ENCODE measurements around the gene SIRPB2.

SIRPB2 gene

DNA sequence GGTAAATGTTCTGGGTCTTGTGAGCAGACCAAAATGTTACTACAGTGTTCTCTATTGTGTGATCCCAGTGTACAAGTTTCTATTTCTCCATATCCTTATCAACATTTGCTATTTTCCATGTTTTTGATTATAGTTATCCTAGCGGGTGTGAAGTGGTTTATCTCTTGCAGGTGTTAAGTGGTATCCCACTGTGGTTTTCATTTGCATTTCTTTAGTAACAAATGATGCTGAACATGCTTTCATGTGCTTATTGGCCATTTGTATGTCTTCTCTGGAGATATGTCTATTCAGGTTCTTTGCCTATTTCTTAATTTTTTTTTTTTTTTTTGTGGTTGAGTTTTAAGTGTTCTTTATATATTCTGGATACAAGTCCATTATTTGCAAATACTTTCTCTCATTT lies 60.1 kb downstream of the SIRPB2 start:
- H2AFZ ChIP-seq (ENCODE audit: low read depth), result no peak overlapping the region
- no peaks in the 10 kb centered on the region for H3K79me2 ChIP-seq (ENCODE audit: insufficient read depth, low read depth)
- no peaks in the 10 kb centered on the region for H3K36me3 ChIP-seq (ENCODE audit: insufficient read depth)
- no peak overlapping the region for H3K27ac ChIP-seq
- TF ChIP-seq, protein P1, sequence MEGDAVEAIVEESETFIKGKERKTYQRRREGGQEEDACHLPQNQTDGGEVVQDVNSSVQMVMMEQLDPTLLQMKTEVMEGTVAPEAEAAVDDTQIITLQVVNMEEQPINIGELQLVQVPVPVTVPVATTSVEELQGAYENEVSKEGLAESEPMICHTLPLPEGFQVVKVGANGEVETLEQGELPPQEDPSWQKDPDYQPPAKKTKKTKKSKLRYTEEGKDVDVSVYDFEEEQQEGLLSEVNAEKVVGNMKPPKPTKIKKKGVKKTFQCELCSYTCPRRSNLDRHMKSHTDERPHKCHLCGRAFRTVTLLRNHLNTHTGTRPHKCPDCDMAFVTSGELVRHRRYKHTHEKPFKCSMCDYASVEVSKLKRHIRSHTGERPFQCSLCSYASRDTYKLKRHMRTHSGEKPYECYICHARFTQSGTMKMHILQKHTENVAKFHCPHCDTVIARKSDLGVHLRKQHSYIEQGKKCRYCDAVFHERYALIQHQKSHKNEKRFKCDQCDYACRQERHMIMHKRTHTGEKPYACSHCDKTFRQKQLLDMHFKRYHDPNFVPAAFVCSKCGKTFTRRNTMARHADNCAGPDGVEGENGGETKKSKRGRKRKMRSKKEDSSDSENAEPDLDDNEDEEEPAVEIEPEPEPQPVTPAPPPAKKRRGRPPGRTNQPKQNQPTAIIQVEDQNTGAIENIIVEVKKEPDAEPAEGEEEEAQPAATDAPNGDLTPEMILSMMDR (conservative IDR thresholded peaks at IDR 0.05; ENCODE audit: low read depth, low read length), result no peak
- H3K4me1 ChIP-seq (ENCODE audit: low read depth, poor library complexity, severe bottlenecking), result peaks cover 23% of the 10 kb centered on the region
- no peaks in the 10 kb centered on the region for H3K27me3 ChIP-seq (ENCODE audit: insufficient read depth, low read depth)
- H3K9ac ChIP-seq, result no peak overlapping the region
- no peak overlapping the region for H3K4me3 ChIP-seq (IDR thresholded peaks at IDR 0.05; ENCODE audit: insufficient read depth, low read depth, low read length)
- H4K20me1 ChIP-seq (ENCODE audit: insufficient read depth), result no peaks in the 10 kb centered on the region
- no peak overlapping the region for H3K4me2 ChIP-seq

DNA sequence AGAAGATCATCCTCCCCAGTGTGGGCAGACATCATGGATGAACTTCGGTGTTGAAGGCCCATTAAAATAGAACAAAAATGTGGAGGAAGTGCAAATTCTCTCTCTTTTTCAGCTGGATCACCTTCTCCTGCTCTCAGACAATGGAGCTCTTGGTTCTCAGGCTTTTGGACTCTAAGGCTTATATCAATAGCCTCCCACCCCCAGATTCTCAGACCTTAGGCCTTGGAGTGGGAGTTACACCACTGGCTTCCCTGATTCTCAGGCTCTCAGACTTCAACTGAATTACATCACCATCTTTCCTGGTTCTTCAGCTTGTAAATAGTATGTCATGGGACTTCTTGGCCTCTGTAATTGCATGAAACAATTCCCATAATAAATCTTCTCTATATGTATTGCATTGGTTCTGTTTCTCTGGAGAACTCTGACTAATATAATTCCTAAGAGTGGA lies 61.2 kb downstream of the SIRPB2 start:
- Histone ChIP-seq H2AFZ (ENCODE audit: low read depth) (no peak overlapping the region), H3K4me1 (ENCODE audit: low read depth, poor library complexity, severe bottlenecking) (peaks cover 18% of the 10 kb centered on the region), H3K27ac (no peak overlapping the region), H3K9ac (no peak overlapping the region), H3K4me3 (IDR thresholded peaks at IDR 0.05; ENCODE audit: insufficient read depth, low read depth, low read length) (no peak overlapping the region), H4K20me1 (ENCODE audit: insufficient read depth) (no peaks in the 10 kb centered on the region), H3K27me3 (ENCODE audit: insufficient read depth, low read depth) (no peaks in the 10 kb centered on the region), H3K36me3 (ENCODE audit: insufficient read depth) (no peaks in the 10 kb centered on the region), H3K4me2 (no peak overlapping the region), H3K79me2 (ENCODE audit: insufficient read depth, low read depth) (no peaks in the 10 kb centered on the region)
- TF ChIP-seq, protein P1 (conservative IDR thresholded peaks at IDR 0.05; ENCODE audit: low read depth, low read length), result no peak

DNA sequence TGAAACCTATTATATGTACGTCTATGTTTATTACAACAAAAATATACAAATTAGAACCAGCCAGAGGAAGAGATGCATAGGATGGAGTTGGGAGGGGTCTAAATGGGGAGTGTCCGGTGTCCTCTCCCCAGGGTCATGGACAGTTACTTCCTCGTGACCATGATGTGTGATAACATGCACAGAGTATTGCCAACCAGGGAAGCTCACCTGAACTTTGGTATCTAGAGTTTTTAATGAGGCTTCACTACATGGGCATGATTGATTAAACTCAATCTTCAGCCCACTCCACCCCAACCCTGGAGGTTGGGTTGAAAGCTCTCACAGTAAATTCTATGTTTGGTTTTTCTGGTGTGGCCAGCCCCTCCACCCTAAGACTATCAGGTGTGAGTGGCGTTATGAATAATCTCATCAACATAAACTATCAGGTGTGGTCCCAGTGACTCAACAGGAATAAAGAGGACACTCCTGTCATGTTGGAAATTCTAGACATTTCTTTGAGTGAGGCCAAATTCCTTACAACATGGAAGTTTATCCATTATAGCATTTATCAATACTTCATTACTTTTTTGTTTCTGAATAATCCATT lies 62.0 kb downstream of the SIRPB2 start:
- Histone ChIP-seq H2AFZ (ENCODE audit: low read depth) (no peak overlapping the region), H3K4me3 (IDR thresholded peaks at IDR 0.05; ENCODE audit: insufficient read depth, low read depth, low read length) (no peak overlapping the region), H3K79me2 (ENCODE audit: insufficient read depth, low read depth) (no peaks in the 10 kb centered on the region), H3K27me3 (ENCODE audit: insufficient read depth, low read depth) (no peaks in the 10 kb centered on the region), H3K36me3 (ENCODE audit: insufficient read depth) (no peaks in the 10 kb centered on the region), H3K4me1 (ENCODE audit: low read depth, poor library complexity, severe bottlenecking) (peaks cover 11% of the 10 kb centered on the region), H4K20me1 (ENCODE audit: insufficient read depth) (no peaks in the 10 kb centered on the region), H3K4me2 (no peak overlapping the region), H3K27ac (no peak overlapping the region), H3K9ac (no peak overlapping the region)
- TF ChIP-seq, protein P1 (conservative IDR thresholded peaks at IDR 0.05; ENCODE audit: low read depth, low read length), result no peak

DNA sequence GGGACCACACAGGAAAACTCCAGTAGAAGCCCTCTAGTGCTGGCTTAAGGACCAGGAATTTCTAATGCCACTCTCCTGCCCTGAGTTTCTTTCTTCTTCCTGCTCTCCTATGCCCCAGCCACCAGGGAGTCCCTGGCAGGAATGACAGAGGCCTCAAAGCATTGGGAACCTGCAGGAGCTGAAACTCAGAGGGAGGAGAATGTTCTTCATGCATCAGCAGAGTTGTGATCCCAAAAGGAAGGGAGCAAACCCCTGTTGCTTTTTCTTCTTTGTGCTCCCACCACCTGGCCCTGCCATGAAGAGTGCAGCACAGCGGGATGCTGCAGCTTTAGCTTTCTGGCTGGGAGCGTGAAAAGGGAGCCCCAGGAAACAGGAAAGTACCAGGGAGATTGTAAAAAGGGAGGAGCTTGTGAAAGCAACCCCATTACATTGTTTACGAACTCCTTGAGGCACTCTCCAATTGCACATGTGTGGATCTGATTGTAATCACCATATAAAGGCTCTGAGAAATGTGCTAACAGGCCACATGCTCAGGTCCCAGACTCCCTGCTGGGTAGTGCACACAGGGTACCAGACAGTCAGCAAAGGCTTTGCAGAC lies 63.7 kb downstream of the SIRPB2 start:
- peaks cover 6% of the 10 kb centered on the region for H3K4me1 ChIP-seq (ENCODE audit: low read depth, poor library complexity, severe bottlenecking)
- H3K27ac ChIP-seq, result no peak overlapping the region
- no peak overlapping the region for H2AFZ ChIP-seq (ENCODE audit: low read depth)
- H3K4me2 ChIP-seq, result no peak overlapping the region
- H3K36me3 ChIP-seq (ENCODE audit: insufficient read depth), result no peaks in the 10 kb centered on the region
- no peaks in the 10 kb centered on the region for H3K79me2 ChIP-seq (ENCODE audit: insufficient read depth, low read depth)
- H4K20me1 ChIP-seq (ENCODE audit: insufficient read depth), result no peaks in the 10 kb centered on the region
- H3K4me3 ChIP-seq (IDR thresholded peaks at IDR 0.05; ENCODE audit: insufficient read depth, low read depth, low read length), result no peak overlapping the region
- no peak overlapping the region for H3K9ac ChIP-seq
- H3K27me3 ChIP-seq (ENCODE audit: insufficient read depth, low read depth), result no peaks in the 10 kb centered on the region
- TF ChIP-seq, protein P1 (conservative IDR thresholded peaks at IDR 0.05; ENCODE audit: low read depth, low read length), result no peak
